ENCODE data around the gene SLC27A2.

Gene SLC27A2

DNA sequence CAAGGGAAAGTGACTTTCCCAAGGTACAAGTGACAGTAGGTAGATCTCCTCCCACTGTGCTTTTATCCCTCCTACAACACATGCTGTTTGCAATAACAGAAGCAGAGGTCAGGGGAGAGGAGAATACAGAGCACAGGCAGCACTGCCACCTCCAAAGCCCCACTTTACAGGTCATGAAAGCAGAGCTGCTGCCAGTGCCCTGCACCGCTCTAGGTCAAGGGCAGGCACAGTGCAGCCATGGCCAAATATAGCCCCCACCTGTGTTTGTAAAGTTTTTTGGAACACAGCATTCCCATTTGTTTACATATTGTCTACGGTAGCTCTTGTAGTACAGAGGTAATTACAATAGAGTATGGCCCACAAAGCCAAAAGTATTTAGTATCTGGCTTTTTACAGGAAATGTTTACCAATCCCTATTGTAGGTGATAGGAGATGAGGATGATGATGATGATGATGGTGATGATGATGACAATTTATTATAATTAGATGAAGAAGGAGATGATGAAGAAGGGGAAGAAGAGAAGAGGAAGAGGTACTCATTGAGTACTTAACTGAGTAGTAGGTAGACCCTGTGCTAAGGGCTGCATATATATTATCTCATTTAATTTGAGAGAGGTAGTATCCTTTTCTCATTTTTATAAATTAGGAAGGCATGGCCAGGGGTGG, 63.1 kb downstream of the SLC27A2 start:
- no peak for DNase-seq

- no peak for DNase-seq
Measured at GRCh38 chr15:50246631-50247030, 64.6 kb downstream of the SLC27A2 start.

DNA sequence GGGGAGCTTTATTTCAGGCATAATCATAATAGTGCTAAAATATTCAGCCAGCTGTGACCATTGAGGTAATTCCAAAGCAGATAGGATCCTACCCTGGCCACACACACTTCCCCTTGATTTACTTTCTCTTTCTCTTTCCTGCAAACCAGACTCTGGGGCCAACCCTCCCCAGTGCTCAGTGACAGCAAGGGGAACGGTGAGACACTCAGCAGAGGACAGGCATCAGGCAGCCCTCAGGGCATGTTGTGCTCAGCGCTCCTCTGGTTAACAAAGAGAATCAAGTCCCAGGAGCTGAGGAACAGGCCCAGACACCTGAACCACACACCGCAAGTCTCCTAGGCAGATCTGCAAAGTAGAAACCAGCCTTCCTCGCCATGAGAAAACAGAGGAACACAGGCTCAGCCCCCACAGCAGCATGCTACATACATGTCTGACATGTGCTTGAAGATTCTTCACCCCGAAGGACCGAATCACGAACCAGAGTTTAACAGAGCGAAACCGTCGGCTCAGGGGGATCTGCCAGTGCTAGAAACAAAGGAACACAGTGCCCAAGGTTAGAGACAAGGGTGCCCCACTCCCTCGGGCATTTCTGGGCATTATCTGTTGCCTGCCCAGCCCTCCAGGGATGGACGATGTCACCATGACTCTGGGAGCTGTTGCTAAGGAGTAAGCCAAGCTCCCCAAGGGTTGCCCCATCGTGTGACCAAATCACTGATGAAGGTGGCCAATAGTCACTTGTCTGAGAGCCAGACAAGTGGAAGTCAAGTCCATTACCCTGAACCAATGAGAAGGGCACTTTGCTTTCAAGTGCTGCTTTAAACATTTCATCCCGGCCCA, 66.0 kb downstream of the SLC27A2 start:
- DNase-seq, result no peak

DNA sequence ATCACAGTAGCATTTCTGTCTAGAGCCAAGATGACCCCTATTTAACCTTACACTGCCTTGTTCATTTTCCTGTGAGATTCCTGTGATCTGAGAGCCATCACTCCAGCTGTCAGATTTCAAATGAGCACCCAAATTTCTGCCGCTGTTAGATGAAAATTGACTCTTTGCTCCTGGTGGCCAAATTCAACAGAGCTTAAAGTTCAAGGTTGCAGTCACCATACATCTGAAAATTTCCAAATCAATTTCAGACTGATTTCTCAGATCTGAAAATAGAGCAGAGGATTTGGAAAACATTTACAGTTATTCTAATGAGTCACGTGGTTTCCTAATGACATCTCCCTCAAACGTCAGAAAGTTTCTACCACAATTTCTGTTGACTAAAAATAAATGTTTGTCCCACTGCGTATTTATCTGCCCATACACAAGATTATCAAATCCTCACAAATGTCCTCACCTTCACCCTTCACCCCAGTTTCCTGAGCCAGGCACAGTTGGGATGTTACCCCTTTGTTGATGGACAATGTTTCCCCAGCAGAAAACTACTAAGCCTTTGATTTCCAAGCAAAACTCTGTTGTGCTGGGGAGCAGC, 67.1 kb downstream of the SLC27A2 start:
- no peak for DNase-seq

GRCh38 chr15:50249704-50250103, 67.7 kb downstream of the SLC27A2 start:
- no peak for DNase-seq

DNA sequence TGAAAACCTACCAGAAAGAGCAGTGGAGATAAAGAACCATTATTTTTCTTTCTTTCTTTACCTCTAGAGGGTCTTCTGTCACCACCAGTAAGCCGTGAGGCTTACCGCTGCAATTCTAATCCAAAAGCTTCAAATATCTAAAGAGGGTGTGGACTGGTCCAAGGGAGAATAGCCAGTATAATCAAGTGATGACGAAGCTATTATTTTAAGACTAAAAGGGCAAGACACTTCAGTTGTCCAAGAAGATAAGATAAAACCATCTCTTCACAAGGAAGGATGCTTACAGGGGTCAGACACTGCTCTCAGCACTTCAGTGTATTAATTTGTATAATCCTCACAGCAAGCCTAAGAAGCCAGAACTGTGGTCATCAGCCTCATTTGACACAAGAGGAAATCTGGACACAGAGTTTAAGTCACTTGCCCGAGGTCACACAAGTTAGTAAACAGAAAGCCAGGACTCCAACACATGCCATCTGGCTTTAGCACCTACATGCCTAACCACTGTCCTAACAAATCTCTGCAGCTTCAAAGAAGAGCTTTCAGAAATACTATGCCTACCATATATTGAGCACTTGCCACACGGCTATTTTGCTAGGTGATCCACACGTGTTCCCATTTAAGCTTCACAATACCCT, 68.9 kb downstream of the SLC27A2 start:
- DNase-seq, result no peak

DNA sequence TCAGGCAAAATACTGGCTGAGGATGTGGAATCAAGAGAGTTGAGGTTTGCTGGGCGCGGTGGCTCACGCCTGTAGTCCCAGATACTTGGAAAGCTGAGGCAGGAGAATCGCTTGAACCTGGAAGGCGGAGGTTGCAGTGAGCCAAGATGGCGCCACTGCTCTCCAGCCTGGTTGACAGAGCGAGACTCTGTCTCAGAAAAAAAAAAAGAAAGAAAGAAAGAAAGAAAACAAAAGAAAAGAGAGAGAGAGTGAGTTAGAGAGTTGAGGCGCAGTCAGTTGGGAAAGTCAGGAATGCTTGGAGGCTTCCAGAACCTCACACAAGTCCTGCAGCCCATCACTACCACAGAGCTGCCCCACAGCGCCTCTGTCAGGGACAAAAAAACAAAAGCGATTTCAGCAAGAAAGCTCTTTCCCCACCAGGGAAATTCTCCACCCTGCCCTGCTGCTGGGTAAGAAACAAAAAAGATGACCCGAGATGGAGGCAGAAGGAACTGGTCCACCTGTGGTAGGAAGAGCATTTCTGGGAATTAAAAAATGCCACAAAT, 69.7 kb downstream of the SLC27A2 start:
- no peak for DNase-seq

DNA sequence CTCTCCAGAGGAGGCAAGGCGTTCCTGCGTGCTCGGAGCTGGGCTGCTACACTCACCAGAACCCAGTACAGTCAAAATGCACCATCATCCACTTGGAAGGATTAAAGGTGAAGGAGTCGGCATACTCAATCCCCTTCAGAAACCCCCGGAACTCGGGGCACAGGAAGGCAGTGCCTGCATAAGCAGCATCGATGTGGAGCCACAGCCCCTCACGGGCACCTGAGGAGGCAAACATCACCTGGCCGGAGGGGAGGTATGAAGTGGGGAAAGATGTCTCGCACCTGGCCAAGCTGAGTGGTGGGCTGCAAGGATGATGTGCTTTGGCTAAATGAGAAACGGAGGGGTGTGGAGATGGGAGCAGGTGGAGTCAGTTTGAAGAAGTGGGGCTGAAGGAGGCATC, 70.6 kb downstream of the SLC27A2 start:
- no peak for DNase-seq

- no peak for DNase-seq
Measured at GRCh38 chr15:50256188-50257041, 74.4 kb downstream of the SLC27A2 start.

GRCh38 chr15:50257332-50257731, 75.3 kb downstream of the SLC27A2 start:
- DNase-seq, result no peak

DNA sequence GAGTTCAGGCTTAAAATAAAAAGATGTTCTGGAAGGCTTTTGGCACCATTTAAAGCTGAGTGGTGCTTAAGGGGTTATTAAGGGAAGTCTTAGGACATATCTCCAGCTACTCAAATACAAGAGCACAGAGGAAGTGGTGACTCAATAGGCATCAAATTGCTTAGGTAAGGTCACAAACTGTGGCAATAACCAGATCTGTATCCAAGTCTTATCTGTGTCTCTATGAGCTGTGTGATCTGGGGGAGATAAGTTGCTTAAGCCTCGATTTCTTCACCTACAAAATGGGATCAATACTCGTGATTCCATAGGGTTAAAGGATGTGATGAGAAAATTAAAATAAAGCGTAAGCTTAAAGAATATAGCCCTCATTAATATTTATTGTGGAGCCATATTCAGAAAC, 75.9 kb downstream of the SLC27A2 start:
- DNase-seq, result no peak

GRCh38 chr15:50259276-50259675, 77.3 kb downstream of the SLC27A2 start:
- DNase-seq, result no peak

DNA sequence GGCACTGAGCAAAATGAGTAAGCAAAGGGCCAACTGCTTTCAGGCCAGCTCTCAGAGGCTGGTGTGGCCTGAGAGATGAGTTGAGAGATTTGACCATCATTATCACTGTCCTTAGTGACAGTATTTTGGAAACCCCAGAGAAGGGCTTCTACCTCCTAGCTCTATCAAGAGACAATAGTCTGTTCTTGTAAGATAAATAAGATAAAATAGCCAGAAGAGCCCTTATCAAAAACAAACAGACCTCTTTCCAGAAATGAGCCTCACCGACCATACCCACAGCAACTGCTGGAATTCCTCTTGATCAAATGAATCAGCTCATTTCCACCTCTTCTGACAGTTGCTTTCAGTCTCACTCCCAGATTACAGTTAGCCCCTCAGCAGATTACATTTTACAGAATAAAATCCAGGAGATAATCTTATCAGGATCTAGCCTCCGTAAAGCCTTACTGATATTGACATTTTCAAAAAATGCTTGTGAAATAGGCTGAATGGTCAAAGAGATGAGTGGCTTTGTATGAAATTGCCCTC, 79.0 kb downstream of the SLC27A2 start:
- no peak for DNase-seq

DNA sequence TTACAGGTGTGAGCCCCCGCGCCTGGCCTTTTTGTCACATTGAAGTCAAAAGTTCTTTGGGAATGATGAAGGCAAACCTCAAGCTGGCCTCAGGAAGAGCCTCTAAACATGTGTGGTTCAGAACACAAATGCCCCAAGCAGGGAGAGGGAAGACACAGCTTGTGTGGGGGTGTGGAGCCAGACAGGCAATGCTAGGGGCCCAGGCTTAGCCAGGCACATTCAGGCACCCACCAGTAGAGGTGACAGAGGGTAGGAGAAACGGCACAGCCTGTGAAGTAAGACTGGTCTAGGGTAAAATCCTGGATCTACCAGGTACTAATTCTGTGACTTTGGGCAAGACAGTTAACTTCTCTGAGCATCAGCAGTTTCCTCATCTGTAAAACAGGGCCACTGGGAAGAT, 80.0 kb downstream of the SLC27A2 start:
- DNase-seq, result no peak

GRCh38 chr15:50262533-50262932, 80.5 kb downstream of the SLC27A2 start:
- DNase-seq, result no peak

DNA sequence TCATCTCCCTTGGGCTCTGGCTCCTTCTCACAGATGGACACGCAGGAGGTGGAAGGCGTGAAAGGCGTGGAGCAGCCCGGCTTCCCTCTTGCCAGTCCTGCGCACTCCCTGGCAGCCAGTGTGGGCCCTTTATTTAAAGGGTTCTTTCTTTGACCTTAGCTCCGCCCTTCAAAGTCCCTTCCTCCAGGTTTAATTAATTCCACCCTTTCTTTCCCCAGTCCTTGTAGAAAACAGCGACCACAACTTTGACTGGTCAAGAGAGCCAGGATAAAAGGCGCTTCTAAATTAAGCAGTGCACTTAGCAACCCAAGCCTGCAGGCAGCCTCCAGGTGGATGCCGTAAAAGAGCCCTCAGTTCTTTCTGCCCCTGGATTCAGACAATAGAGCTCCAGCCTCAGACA, 83.6 kb downstream of the SLC27A2 start, which contains the start of gene HDC:
Gene HDC (minus strand): TSS at position 107 of the 400 bp plus-strand sequence. CDS start 103 bp downstream, at position 4.
- peak; percentile 8 for DNase-seq

DNA sequence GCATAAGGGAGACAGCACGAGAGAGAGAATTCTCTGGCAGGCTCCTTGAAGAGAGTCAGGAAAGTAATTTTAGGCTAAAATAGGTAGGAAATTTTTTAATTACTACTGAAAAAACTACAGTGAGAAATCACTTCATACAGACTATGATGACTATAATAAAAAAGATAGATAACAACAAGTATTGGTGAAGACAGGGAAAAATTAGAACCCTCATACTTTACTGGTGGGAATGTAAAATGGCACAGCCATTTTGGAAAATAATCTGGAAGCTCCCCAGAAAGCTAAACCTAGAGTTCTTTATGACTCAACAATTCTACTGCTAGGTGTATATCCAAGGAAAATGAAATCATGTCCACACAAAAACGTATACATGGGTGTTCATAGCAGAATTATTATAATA, 85.6 kb downstream of the SLC27A2 start:
- DNase-seq, result no peak

DNA sequence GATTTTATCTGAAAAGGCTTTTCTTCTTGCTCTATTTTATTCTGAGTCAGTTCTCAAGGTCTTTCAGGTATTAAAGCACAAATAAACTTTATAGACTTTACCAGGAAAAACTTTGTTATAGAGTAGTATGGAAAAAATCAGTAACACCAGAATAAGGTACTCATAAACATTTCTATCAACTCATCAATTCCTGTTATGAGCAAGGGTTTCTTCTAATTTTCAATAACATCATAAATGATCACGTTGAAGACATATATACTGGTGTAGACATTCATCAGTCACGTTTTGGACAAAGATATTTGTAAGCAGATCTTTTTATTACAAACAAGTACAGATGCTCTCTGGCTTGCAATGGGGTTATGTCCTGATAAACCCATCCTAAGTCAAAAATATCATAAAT, 93.1 kb downstream of the SLC27A2 start:
- no peak for DNase-seq

- DNase-seq, result no peak
Measured at GRCh38 chr15:50275908-50276307, 93.9 kb downstream of the SLC27A2 start.

DNA sequence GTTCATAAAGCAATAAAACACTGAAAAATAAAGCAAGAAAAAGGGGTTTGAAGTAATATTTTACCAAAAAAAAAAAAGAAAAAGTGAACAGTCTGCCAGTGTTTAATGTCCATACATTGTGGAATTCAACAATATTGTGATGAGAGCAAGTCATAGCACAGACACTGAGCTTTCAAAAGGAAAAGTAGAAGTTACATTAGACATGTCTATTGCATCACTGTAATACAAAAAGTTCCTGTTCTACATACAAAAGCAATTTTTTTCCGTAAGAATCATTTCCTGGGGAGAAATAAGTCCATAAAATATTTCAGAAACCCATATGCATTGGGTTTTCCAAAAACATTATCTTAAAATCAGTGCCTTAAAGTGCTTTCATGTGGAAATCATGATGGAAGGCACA, 95.4 kb downstream of the SLC27A2 start:
- no peak for DNase-seq

DNA sequence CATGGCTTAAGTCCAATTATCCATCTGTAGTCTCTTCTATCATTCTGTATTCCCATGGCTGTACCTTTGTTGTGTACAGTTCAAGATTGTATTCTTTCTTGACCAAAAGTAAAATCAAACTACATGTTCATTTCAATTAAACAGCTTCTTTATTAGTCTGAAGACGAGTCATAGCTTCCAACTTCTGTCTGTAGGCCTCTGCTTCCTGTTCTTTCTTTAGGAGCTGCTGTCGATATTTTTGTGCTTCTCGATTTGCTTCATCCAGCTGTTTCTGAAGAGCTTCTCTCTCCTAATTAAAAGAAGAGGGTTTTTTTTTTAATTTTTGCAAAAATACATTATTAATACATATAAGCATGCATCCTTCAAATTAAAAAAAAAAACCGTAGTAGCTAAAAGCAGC, 96.5 kb downstream of the SLC27A2 start:
- DNase-seq, result no peak

DNA sequence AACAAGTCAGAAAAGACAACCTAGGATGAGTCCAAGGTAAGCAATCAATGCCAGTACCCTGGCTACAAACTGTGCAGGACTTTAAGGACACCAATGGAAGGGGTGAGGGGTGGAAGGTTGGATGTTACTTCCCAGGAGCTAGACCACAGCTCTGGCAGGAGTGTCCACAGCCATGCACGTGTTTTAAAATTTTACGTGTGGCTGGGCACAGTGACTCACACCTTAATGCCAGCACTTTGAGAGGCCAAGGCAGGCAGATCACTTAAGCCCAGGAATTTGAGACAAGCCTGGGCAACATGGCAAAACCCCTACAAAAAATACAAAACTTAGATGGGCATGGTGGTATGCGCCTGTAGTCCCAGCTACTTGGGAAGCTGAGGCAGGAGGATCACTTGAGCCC, 98.3 kb downstream of the SLC27A2 start:
- DNase-seq, result no peak

All from eye (tissue), 1 donor.